Parathyroid adenoma (tissue), 2 donors: ENCODE results near the gene KCTD16.

Source experiments
- H2AFZ ChIP-seq: fragments of 300-600 bp; sonication (generic); one replicate; pipeline ENCODE4 v1.7.0; 2017; ENCODE audit warnings: antibody characterized with exemption, mild to moderate bottlenecking
- H3K27ac ChIP-seq: fragments of 300-600 bp; sonication (generic); one replicate; pipeline ENCODE4 v1.7.0; 2017
- H3K27me3 ChIP-seq: fragments of 300-600 bp; sonication (generic); one replicate; pipeline ENCODE4 v1.7.0; 2017; ENCODE audit warnings: low read length; ENCODE audit not compliant: control insufficient read depth, insufficient read depth
- H3K36me3 ChIP-seq: fragments of 300-600 bp; sonication (generic); one replicate; pipeline ENCODE4 v1.7.0; 2017; ENCODE audit warnings: low read length; ENCODE audit not compliant: control insufficient read depth, insufficient read depth
- H3K4me1 ChIP-seq: fragments of 300-600 bp; sonication (generic); one replicate; pipeline ENCODE4 v1.7.0; 2017; ENCODE audit warnings: control low read depth
- H3K4me2 ChIP-seq: fragments of 300-600 bp; sonication (generic); one replicate; pipeline ENCODE4 v1.7.0; 2017; ENCODE audit warnings: low read length
- H3K4me3 ChIP-seq: fragments of 300-600 bp; sonication (generic); one replicate; pipeline ENCODE4 v1.7.0; 2017; ENCODE audit warnings: low read depth, low read length
- H3K79me2 ChIP-seq: fragments of 300-600 bp; sonication (generic); one replicate; pipeline ENCODE4 v1.7.0; 2017; ENCODE audit warnings: control low read depth
- H3K9ac ChIP-seq: fragments of 300-600 bp; sonication (generic); one replicate; pipeline ENCODE4 v1.7.0; 2017; ENCODE audit warnings: mild to moderate bottlenecking
- H3K9me3 ChIP-seq: fragments of 300-600 bp; sonication (generic); one replicate; pipeline ENCODE4 v1.7.0; 2017; ENCODE audit warnings: low read length; ENCODE audit not compliant: control insufficient read depth
- TF ChIP-seq, protein P1 (sequence below): fragments of 300-600 bp; sonication (generic); IDR thresholded peaks from one replicate; pipeline ENCODE4 v1.7.0; 2017; ENCODE audit warnings: antibody characterized with exemption, mild to moderate bottlenecking
- donor health status: primary hyperparathyroidism.

KCTD16 gene

DNA sequence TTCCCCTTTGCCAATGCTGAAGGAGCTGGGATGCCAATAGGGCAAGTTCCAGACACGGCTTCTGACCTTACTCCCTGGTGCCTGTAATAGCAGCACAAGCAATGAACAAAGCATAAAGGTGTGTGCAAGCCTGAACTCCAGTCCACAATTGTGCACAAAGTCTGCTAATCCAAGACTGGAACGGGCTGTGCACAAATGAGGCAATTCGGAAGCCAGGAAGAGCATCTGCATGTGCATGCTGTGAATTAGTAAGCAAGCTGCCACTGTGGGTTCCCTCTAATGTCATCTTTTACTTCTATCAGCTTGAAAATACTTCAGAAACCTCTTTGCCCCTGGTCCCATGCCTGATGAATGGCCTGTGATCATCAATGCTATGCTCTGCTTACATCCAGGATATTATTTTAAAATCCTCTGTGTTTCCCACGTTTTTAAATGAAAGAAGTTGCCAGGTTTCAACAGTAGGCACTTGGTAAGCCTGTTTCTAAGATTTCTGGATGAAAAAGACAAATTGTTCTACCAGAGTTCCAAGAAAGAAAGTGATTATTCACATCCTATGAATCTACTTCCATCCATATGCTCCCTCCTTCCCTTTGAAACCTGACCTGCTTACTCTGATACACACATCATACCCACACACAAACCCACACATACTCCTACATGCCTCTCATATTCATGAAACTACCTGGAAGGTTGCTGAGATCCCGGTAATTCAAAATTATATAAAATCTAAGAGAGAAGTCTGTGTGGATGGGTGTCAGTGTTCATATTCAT lies 165.7 kb downstream of the KCTD16 start:
- Histone ChIP-seq H3K9ac (no peak overlapping the region), H2AFZ (no peak overlapping the region), H3K4me3 (no peak overlapping the region), H3K79me2 (no peaks in the 10 kb centered on the region), H3K27me3 (no peaks in the 10 kb centered on the region), H3K4me1 (no peaks in the 10 kb centered on the region), H3K27ac (no peak overlapping the region), H3K36me3 (no peaks in the 10 kb centered on the region), H3K9me3 (no peaks in the 10 kb centered on the region), H3K4me2 (no peak overlapping the region)
- TF ChIP-seq, protein P1, sequence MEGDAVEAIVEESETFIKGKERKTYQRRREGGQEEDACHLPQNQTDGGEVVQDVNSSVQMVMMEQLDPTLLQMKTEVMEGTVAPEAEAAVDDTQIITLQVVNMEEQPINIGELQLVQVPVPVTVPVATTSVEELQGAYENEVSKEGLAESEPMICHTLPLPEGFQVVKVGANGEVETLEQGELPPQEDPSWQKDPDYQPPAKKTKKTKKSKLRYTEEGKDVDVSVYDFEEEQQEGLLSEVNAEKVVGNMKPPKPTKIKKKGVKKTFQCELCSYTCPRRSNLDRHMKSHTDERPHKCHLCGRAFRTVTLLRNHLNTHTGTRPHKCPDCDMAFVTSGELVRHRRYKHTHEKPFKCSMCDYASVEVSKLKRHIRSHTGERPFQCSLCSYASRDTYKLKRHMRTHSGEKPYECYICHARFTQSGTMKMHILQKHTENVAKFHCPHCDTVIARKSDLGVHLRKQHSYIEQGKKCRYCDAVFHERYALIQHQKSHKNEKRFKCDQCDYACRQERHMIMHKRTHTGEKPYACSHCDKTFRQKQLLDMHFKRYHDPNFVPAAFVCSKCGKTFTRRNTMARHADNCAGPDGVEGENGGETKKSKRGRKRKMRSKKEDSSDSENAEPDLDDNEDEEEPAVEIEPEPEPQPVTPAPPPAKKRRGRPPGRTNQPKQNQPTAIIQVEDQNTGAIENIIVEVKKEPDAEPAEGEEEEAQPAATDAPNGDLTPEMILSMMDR: no peak

DNA sequence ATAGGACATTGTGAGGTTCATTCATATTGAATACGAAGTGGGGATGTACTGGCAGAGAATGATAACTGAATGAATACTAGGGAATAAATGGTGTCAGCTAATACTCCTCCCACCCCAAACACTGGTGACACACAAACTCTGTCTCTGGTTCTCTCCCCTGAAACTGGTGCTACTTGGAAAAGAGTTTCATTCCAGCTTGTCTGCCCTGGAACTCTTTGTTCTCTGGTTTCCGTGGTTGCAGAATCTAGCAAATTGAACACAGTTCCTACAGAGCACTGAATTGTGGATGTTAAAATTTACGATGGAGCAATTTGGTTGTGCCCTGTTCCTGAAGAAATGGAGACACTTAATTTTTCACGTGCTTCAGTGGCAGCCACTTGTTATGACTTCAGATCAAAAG lies 181.7 kb downstream of the KCTD16 start:
- Histone ChIP-seq H3K9ac (no peak overlapping the region), H2AFZ (no peak overlapping the region), H3K4me3 (no peak overlapping the region), H3K36me3 (no peaks in the 10 kb centered on the region), H3K9me3 (no peaks in the 10 kb centered on the region), H3K27ac (no peak overlapping the region), H3K4me2 (no peak overlapping the region), H3K27me3 (no peaks in the 10 kb centered on the region), H3K4me1 (no peaks in the 10 kb centered on the region), H3K79me2 (no peaks in the 10 kb centered on the region)
- TF ChIP-seq, protein P1: no peak

DNA sequence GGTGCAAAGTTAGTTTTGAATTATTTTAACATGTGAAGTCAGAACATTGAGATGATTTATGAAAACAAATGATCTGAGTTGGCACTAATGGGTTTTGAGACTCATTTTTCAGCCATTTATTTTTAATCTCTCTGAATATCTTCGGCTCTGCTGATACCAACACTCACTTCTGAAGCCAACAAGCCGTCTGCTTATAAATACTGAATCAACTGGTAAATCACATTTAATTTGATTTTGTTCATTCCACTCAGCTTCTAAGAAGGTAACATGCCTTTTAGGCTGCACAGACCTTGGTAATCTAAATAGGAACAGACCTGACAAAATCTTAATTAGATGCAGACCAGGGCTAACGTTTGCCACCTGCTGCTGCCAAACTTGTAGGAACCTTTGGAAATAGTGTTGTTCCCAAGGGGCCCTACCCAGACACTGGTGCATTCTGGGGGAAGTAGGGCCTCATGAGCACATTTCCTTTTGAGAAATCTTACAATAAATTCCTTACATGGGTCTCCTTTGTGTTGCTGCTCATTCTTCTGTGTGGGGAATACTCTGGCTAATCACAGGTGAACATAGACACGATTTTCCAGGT lies 182.2 kb downstream of the KCTD16 start:
- Histone ChIP-seq H3K79me2 (no peaks in the 10 kb centered on the region), H3K27me3 (no peaks in the 10 kb centered on the region), H3K27ac (no peak overlapping the region), H3K9me3 (no peaks in the 10 kb centered on the region), H3K9ac (no peak overlapping the region), H2AFZ (no peak overlapping the region), H3K4me1 (no peaks in the 10 kb centered on the region), H3K4me2 (no peak overlapping the region), H3K4me3 (no peak overlapping the region), H3K36me3 (no peaks in the 10 kb centered on the region)
- TF ChIP-seq, protein P1: no peak

DNA sequence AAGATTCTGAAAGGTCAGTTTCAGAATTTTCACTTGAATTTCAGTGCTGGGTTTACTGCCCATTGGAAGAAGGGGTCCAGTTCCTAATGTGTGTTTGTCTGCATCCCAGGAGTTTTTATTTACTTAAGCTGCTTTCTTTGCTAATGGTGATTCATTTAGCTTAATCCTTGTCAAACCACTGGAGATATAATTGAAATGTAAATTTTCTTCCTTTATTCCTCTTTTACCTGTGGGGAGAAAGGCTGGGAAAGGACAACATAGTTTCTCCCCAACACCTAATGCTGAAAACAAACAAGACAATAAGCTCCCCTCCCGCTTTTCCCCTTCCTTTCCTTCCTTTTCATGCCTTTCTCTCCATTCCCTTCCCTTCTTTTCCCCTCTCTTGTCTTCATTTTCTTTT lies 185.8 kb downstream of the KCTD16 start:
- H3K27me3 ChIP-seq: no peaks in the 10 kb centered on the region
- no peak overlapping the region for H3K4me3 ChIP-seq
- no peak overlapping the region for H3K27ac ChIP-seq
- H3K79me2 ChIP-seq: no peaks in the 10 kb centered on the region
- no peak overlapping the region for H2AFZ ChIP-seq
- no peaks in the 10 kb centered on the region for H3K36me3 ChIP-seq
- no peaks in the 10 kb centered on the region for H3K9me3 ChIP-seq
- H3K4me1 ChIP-seq: no peaks in the 10 kb centered on the region
- no peak overlapping the region for H3K4me2 ChIP-seq
- no peak overlapping the region for H3K9ac ChIP-seq
- TF ChIP-seq, protein P1: no peak

DNA sequence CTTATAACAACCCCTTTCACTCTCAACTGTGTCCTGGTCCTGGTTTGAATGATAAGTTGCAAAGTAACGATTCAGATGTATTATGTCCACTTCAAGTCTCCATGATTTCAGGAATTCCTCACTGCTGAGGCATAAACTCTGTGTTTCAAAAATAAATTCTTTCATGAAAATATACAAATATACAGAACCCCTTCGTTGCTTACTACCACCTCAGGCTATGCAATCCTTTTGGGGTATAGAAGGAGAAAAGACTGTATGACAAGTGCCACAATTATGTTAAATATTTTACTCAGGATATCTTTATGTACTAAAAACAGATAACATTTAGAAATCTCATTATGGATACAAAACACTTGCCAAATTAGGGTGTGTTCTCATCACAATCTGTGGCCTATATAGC lies 190.7 kb downstream of the KCTD16 start:
- TF ChIP-seq, protein P1: no peak
- no peaks in the 10 kb centered on the region for H3K4me1 ChIP-seq
- no peak overlapping the region for H3K4me2 ChIP-seq
- no peak overlapping the region for H3K27ac ChIP-seq
- no peak overlapping the region for H2AFZ ChIP-seq
- no peak overlapping the region for H3K4me3 ChIP-seq
- no peaks in the 10 kb centered on the region for H3K79me2 ChIP-seq
- no peak overlapping the region for H3K9ac ChIP-seq
- H3K36me3 ChIP-seq: no peaks in the 10 kb centered on the region
- H3K27me3 ChIP-seq: no peaks in the 10 kb centered on the region
- no peaks in the 10 kb centered on the region for H3K9me3 ChIP-seq
